GM12801 (cell line): ENCODE results near the gene CCDC7.

Experiments used
- CTCF ChIP-seq: IDR thresholded peaks from one replicate; pipeline ENCODE4 v1.5.1; 2011; ENCODE audit warnings: control low read depth; ENCODE audit not compliant: insufficient read length; ENCODE audit errors: extremely low read depth

CCDC7 gene

GRCh38 chr10:32906595-32906994 is 460.7 kb downstream of the CCDC7 start:
- no peak for TF ChIP-seq CTCF

- no peak for TF ChIP-seq CTCF
Measured at GRCh38 chr10:32909456-32909855, 463.5 kb downstream of the CCDC7 start.

GRCh38 chr10:32911285-32912016 is 465.5 kb downstream of the CCDC7 start:
- TF ChIP-seq CTCF, result no peak

GRCh38 chr10:32922170-32922569 is 476.2 kb downstream of the CCDC7 start:
- no peak for TF ChIP-seq CTCF

- TF ChIP-seq CTCF, result no peak
Measured at GRCh38 chr10:32923134-32923533, 477.2 kb downstream of the CCDC7 start.

GRCh38 chr10:32923849-32924248 is 477.9 kb downstream of the CCDC7 start:
- no peak for TF ChIP-seq CTCF
